ENCODE data around the gene LRRC36. TPM values are rescaled to one million over a fixed set of nuclear protein-coding genes. Genes with fewer than 3 reads are reported as not detected.

LRRC36 gene
- total and polyA plus RNA-seq, 2 of the 8 experiments (the other 6 are each of a cell fraction or from before 2014, with no cell fraction given): 0.15 TPM; not detected in 1

DNA sequence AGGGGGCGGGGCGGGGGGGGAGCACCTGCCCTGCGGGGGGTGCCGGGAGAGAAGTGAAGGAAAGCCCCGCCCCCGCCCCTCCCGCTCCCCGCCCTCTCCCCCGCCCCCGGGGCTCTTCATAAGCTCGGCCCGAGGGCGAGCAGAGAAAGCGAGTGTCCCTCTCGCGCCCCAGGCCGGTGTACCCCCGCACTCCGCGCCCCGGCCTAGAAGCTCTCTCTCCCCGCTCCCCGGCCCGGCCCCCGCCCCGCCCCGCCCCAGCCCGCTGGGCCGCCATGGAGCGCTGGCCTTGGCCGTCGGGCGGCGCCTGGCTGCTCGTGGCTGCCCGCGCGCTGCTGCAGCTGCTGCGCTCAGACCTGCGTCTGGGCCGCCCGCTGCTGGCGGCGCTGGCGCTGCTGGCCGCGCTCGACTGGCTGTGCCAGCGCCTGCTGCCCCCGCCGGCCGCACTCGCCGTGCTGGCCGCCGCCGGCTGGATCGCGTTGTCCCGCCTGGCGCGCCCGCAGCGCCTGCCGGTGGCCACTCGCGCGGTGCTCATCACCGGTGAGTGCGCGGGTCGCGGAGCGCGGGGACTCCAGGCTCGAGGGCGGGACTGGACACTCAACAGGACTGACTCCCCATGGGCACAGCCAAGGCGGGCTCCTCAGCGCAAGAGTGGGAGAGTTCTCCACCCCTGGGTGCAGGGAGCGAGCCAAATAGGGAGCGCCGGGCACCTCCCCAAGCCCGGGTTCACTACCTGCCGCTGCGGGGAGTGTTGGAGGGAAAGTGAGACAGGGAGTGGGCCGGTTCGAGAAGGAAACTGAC lies 104.6 kb downstream of the LRRC36 start, which contains the start of gene HSD11B2 (continued):
- TF ChIP-seq NANOG (IDR thresholded peaks at IDR 0.05; ENCODE audit: insufficient read depth, low read depth, low read length, poor library complexity, severe bottlenecking): no peak
- TF ChIP-seq CEBPB (IDR thresholded peaks at IDR 0.05; ENCODE audit: low read depth, low read length): no peak
- TF ChIP-seq GABPA (IDR thresholded peaks at IDR 0.05; ENCODE audit: borderline replicate concordance, insufficient read depth, low read length): no peak
- peak; percentile 50; the same call in 1 of the 2 replicates for TF ChIP-seq TAF1 (IDR thresholded peaks at IDR 0.05; ENCODE audit: low read depth, low read length)
- TF ChIP-seq TAF7 (optimal IDR thresholded peaks at IDR 0.05; ENCODE audit: borderline replicate concordance, low read depth, low read length): no peak
- TF ChIP-seq, protein P1, sequence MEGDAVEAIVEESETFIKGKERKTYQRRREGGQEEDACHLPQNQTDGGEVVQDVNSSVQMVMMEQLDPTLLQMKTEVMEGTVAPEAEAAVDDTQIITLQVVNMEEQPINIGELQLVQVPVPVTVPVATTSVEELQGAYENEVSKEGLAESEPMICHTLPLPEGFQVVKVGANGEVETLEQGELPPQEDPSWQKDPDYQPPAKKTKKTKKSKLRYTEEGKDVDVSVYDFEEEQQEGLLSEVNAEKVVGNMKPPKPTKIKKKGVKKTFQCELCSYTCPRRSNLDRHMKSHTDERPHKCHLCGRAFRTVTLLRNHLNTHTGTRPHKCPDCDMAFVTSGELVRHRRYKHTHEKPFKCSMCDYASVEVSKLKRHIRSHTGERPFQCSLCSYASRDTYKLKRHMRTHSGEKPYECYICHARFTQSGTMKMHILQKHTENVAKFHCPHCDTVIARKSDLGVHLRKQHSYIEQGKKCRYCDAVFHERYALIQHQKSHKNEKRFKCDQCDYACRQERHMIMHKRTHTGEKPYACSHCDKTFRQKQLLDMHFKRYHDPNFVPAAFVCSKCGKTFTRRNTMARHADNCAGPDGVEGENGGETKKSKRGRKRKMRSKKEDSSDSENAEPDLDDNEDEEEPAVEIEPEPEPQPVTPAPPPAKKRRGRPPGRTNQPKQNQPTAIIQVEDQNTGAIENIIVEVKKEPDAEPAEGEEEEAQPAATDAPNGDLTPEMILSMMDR (IDR thresholded peaks at IDR 0.05; ENCODE audit: control extremely low read depth in 1 of 3, insufficient read depth in 1 of 3, low read depth in 1 of 3, low read length in 3 of 3): peak in 1 of 3 experiments; percentile 1; a peak in 1 of 4 replicates
- no peak for TF ChIP-seq BRCA1 (IDR thresholded peaks at IDR 0.05; ENCODE audit: low read depth, low read length)
- 0 out of 2 replicates have a peak, but pooled peaks have one; percentile 34 for TF ChIP-seq PHF8 (conservative IDR thresholded peaks at IDR 0.05; ENCODE audit: low read depth, low read length)
- no peak for TF ChIP-seq NRF1 (IDR thresholded peaks at IDR 0.05; ENCODE audit: low read depth, low read length)
